ENCODE measurements around the gene INKA1.
"Not testable (repeated sequence)": the region's sequence is repeated elsewhere in the genome, so short reads cannot be mapped to it uniquely, and the experiment has no call there.

Gene INKA1

DNA sequence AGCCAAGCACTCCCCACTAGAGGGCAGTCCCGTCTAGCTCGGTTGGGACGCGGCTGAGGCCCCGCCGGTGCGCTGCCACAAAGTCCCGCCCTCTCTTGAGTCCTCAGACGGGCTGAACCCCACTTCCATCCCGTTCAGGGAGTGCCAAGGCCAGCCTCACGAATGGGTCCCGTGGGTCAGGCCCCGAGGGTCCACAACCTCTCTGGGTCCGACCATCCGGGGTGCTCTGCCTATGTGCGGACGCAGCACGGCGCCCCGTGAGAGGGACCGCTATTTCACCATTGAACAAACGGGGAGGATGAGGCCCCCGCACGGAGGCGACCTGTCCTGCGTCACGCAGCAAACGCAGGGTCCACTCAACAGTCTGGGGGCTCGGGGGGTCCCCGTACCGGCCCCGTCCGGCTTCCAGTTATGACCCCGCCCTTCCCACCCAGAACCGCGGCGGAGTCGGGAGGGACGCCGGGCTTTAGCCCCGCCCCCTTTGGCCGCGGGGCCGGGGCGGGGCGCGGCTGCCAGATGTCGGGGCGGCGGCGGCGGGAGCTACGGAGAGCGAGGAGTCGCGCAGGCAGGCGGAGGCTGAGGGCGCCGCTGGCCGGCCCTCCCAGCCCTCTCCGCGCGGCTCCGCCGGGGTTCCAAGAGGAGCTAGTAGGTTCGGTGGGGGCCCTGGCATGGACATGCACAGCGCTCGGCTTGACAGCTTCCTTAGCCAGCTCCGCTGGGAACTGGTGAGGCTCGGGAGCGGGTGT lies at the start of gene INKA1:
Gene INKA1, plus strand, starts transcription at position 543 of the 746 bp plus-strand sequence. Its CDS starts 132 bp downstream, at position 675.
- DNase-seq = peak; percentile 93

DNA sequence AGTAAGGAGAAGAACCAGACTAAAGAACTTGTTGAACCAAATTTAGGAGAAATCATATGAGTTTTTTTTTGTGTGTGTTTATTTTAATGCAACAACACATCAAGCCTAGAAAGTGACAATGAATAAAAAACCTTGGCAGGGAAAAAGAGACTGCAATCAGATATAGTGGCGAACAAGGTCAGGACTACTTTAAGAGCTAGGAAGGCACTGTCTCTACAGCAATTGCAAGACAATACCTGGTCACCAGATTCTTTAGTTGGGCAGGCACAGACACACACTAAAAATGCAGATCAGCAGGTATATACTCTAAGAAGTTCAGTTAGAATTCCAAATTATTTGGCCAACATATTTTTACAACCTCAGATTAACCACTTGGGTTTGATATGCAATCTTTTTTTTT lies 48.5 kb upstream of the INKA1 start:
- no peak for DNase-seq

DNA sequence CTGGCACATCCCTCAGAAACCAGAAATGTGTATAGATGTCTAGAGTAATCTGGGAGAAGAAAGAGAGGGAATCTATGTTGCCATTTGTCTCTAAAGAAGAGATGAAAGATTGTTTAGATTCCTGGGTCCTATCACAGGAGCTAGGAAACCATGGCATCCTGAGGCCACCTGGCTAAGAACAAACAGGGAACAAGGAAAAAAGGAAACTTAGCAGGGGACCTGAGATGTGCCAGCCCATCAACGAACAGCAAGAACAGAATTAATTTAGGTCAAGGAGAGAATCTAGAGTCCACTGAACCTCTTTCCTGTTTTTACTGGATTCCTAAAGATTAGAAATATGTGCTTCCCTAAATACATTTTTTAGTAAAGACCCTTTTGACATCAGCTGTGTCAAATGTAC lies 47.0 kb upstream of the INKA1 start:
- no peak for DNase-seq

DNA sequence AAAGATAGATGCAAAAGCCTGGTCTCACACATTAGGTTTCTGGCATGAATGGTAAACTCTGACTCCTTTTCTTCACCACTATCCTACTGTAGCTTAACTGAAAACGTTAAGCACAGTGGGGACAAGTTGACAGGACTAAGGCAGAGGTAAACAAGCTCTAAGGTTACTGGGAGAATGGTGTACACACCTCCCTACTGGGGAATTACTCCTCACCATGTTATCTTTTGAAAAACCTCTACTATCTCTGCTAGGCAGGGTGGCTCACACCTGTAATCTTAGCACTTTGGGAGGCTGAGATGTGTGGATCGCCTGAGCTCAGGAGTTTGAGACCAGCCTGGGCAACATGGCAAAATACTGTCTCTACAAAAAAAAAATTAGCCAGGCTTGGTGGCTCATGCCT lies 45.9 kb upstream of the INKA1 start:
- no peak for DNase-seq

DNA sequence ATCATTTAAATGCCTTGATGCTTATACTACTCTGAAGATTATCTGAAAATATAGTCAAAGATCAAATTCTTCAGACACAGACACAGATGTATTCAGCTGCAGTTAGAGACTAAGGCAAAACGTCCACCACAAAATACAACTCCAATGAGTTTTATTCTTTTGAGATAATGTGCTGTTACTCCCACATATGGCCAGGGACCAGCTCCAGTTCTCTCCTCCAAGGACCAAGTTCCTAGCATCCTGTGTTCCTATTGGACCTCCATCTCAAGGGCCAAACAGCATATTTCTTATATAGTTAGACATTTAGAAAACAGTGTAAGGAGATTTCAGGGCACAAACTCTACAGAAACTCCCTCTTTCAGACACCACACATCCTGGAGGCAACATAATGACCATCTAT lies 43.8 kb upstream of the INKA1 start:
- no peak for DNase-seq

DNA sequence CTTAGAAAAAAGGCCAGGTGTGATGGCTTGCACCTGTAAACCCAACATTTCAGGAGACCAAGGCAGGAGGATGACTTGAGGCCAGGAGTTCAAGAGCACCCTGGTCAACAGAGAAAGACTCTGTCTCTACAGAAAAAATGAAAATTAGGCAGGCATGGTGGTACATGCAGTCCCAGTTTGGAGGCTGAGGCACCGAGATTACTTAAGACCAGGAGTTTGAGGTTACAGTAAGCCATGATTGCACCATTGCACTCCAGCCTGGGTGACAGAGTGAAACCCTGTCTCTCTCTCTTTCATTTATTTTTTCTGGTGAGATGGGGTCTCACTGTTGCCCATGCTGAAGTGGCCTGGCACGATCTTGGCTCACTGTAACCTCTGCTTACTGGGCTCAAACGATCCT lies 41.4 kb upstream of the INKA1 start:
- no peak for DNase-seq

DNA sequence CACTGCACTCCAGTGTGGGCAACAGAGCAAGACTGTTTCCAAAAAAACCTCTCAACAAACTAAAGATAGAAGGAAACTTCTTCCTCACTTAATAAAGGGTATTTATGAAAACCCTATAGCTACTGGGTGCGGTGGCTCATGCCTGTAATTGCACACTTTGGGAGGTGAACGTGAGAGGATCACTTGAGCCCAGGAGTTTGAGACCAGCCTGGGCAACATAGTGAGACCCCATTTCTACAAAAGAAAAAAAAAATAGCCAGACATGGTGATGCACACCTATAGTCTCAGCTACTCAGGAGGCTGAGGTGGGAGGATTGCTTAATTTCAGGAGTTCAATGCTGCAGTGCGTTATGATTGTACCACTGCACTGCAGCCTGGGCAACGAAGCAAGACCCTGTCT lies 39.1 kb upstream of the INKA1 start:
- no peak for DNase-seq

DNA sequence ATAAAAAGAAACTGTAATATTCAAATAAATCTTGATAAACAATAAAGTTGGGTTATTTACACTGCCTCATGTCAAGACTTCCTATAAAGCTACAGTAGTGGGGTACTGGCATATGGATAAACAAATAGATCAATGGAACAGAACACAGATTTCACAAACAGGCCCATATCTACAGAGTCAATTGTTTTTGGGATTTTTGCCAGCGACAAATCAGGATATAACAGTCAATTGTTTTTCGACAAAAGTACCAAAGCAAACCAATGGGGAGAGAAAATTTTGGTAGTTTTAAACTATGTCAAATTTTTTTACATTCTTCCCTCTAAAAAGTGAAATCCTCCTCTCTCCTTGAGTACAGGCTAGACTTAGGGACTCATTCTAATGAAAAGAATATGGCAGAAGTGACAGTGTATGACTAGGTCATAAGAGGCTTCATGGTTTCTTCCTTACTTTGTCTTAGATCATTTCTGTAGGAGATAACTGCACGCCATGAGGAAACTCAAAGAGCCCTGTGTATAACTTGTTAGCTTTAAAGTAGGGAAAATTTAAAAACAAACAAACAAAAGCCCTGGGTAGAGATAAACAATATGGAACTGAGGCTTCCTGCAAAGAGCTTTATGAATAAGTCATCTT lies 33.7 kb upstream of the INKA1 start:
- DNase-seq = no peak

DNA sequence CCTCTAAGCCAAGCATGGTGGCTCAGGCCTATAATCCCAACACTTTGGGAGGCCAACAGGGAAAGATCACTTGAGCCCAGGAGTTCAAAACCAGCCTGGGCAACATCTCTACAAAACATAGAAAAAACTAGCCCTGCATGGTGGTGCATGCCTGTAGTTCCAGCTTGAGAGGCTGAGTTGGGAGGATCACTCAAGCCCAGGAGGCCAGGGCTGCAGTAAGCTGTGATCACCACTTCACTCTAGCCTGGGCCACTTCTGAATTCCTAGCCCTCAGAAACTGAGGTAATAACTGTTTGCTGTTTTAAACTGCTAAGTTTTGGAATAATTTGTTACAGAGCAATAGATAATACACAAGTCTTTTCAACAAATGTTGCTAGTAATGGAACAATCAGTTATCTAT lies 33.1 kb upstream of the INKA1 start:
- no peak for DNase-seq

DNA sequence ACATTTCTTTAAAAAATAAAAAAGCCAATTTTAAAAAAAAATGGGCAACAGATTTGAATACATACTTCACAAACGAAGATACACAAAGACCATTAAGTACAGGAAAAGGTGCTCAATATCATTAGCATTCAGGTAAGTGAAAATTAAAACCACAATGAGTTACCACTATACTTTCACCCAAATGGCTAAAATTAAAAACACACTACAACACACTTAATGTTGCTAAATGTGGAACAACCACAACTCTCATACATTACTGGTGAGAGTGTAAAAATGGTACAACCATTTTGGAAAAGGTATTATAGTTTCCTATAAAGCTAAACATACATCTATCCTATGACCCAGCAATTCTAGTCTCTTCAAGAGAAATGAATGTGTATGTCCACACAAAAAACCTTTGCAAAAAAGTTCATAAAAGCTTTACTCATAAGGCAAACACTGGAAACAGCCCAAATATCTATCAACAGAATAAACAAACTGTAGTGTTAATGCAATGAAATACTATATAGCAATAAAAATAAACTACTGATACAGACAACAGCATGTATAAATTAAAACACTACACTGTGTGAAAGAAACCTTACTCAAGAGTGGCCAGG lies 31.6 kb upstream of the INKA1 start:
- no peak for DNase-seq

DNA sequence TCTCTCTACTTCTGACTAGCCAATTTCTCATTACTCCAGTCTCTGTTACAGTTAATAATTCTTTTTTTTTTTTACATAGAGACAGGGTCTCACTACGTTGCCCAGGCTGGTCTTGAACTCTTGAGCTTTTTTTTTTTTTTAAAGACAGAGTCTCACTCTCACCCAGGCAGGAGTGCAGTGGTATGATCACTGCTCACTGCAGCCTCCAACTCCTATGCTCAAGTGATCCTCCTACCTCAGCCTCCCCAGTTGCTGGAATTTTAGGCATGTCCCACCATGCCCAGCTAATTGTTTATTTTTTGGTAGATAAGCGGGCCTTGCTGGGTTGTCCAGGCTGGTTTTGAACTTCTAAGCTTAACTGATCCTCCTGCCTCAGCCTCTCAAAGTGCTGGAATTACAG lies 30.4 kb upstream of the INKA1 start:
- no peak for DNase-seq

DNA sequence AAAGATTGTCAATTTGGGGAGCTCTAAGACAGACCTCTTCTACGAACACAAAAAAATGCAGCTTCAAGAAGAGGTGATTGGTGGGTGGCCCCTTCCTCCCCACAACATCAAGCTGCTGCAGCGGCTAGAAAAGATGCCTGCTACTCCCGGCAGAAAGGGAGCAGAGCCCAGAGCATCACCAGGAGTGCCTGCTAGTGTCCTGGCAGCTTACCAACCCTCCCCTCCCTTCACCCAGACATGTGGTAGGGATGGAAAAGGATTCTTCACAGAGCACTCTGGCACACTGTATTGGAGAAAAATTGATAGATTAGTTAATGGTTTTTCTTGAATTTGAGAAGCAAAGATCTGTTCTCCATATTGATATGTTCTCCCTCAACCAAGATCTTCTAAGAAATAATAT lies 27.5 kb upstream of the INKA1 start:
- DNase-seq = no peak

DNA sequence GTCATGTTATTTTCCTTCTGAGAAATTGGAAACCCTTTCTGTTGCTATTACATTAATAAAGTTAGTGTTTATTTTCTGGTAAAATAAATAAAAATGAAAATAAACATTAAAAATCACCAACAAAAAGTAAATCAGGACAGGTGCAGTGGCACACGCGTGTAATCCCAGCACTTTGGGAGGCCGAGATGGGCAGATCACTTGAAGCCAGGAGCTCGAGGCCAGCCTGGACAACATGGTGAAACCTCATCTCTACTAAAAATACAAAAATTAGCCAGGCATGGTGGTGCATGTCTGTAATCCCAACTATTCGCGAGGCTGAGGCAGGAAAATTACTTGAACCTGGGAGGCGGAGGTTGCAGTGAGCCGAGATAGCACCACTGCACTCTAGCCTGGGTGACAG lies 27.0 kb upstream of the INKA1 start:
- DNase-seq = not testable (repeated sequence)

DNA sequence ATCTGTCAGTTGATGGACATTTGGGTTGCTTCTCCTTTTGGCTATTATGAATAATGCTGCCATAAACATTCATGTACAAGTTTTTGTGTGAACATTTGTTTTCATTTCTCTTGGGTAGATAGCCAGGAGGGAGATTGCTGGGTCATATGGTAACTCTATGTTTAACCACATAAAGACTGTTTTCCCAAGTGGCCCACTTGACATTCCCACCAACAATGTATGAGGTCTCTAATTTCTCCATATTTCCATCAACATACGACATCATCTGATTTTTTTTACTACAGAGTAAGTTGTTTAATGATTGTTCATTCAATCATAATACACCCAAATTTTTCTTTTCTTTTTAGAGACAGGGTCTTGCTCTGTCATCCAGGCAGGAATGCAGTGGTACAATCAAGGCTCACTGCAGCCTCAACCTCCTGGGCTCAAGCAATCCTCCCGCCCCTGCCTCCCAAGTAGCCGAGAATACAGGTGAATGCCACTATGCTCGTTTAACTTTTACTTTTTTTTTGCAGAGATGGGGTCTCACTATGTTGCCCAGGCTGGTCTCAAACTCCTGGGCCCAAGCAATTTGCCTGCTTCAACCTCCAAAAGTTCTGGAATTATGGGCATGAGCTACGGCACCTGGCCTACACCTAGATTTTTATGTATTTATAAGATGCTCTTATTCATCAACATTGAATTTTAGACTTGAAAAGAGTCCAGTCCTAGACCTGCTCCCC lies 23.5 kb upstream of the INKA1 start:
- no peak for DNase-seq

DNA sequence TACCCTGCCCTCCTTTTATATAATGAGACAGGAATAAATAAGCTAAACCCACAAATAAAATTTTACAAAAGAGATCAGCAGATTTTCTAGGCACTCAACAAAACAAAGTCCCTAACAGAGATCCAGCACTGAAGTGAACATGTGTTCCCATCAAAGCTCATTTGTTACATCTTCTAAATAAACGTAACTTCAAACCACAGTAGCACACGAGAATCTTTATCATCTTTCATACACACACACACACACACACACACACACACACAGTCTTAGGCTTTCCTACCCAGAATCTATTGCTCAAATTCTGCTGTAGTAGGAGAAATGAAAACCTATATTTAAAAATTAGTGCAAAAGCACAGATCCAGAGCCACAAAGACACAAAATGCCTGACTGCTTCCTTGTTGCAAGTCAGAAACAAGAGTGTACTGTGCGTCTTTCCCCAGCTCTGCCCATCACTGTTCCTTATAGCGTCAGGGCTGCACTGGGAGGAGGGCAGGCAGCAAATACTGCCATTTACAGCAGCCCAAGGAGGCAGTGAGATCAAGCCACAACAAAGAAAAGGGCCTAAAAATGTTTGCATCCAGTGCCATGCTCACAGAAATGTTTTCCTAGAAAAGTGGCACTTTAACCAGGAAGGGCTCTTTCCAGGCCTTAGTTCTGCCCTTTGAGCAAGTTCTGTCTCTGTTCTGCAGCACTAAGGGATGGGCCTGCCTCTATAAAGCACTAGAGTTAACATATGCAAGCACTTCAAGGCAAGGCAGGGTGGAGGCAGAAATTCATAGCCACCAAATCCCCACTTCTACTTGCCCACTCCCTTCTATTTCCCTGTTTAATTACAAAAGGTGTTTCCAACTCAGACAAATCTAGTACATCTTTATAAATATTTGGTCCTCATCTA lies 22.7 kb upstream of the INKA1 start:
- no peak for DNase-seq

DNA sequence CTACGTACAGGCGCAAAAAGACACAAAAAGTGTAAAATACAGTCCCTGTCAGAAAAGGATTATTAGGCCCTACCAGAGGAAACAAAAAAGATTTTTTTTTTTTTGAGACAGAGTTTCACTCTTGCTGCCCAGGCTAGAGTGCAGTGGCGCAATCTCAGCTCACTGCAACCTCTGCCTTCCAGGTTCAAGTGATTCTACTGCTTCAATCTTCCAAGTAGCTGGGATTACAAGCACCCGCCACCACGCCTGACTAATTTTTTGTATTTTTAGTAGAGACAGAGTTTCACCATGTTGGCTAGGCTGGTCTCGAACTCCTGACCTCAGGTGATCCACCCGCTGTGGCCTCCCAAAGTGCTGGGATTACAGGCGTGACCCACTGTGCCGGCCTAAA lies 22.1 kb upstream of the INKA1 start:
- DNase-seq = not testable (repeated sequence)

DNA sequence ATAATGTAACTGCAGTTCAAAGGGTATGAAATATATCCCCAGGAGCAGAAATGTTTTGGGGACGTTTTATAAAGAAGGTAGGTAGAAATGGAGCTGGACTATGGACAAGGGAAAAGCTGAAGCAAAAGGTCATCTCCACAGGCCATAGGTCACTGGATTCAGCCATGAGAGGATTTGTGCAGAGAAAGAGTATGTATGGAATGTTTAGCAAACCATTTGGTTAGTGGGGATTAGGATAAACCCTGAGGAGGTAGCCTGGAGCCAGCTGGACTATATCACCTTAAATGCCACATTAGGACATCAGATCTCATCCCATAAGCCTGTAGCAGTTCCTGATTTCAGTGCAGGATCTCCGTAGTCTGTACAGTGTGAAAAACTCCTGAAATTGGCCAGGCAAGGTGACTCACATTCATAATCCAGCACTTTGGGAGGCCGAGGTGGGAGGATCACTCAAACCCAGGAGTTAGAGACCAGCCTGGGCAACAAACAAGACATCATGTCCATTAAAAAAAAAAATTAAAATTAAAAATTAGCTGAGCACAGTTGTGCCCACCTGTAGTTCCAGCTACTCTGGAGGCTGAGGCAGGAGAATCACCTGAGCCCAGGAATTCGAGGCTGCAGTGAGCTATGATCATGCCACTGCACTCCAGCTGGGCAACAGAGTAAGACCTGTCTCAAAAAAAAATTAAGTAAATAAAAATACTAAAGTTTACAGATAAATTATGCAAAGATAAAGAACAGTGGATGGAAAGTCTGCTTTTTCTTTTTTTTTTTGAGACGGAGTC lies 21.5 kb upstream of the INKA1 start:
- no peak for DNase-seq

DNA sequence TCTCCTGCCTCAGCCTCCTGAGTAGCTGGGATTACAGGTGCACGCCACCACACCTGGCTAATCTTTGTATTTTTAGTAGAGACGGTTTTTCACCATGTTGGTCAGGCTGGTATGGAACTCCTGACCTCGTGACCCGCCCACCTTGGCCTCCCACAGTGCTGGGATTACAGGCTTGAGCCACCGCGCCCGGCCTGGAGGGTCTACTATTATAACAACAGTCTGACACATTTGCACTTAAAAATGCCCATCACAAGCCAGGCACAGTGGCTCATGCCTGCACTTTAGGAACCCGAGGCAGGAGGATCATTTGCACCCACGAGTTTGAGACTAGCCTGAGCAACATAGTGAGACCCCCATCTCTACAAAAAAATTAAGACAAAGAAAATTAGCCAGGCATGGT lies 20.8 kb upstream of the INKA1 start:
- not testable (repeated sequence) for DNase-seq

DNA sequence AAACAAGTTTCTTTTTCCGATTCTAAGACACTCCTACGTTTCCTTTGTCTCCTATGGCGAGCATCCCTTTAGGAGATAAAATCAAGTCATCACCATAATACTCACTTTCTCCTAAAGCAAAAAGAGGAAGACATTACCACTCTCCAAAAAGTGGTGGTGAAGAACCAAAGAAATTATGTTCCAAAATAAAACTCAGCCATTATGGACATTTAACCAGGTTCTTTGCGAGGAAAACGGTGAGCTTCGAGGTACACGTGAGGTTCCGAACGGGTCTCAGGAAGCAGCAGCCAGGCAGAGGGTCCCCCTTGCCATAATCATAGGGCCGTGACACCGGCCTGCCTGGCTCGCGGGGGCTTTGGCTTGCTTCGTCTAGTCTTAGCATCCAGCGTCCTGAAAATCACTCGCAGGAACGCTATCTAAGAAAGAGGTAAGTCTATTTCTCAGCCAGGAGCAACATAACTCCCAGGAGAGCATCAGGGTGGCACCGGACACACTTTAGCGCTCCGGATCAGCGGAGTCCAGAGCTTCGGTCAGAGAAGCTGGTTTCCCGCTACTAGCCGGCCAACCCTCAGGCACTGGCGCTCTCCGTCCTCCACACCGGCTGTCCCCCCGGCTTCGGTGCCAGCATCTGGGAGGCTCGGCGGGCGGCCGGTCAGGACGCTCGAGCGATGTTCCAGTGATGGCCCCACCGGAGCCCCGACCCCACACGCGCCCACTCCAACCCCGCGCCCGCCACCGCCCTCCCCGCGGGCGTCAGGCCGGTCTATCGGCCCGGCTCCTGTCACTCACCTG lies 17.3 kb upstream of the INKA1 start:
- DNase-seq = peak; percentile 69

DNA sequence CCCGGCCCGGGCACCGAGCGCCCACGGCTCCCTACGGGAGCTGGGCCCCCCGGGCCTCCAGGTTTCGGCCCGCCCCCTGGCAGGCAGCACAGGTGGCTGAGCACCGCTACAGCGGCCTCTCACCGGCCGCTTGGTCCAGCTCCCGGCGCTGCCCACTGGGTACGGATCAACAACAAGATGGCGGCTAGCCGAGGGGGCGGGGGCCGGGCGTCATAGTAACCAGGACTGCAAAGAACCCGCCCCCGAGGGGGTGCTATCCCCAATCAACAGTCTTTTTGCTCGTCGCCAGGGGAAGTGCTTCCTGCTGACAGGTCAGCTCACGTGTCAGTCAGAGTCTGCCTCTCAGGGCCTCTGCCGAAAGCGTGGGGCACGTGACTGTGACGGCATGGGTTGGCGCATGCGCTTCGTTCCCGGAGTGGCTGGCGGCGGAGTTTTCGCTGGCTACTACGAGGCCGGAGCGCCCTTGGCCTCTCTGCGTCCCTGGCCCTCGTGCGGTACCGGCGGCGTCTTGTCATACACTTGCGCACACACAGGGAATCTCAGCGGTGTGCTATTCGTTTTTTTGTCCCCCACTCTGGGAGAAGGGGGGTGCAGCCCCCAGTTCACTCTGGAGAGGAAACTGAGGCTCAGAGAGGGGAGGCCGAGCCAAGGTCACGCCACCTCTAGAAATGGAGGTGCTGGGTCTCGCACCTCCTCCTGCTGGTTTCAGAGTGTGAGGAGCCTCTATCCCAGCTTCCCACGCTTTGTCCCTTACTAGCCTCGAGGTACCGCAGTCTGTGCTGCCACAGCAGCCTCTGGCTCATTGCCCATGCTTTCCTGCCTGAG lies 16.5 kb upstream of the INKA1 start, which contains the start of gene IP6K1:
Gene IP6K1, minus strand, starts transcription at position 186 of the 825 bp plus-strand sequence. CDS start 38,502 bp downstream, outside the sequence.
- DNase-seq = peak; percentile 100
